Choroid plexus epithelial cell (primary cell): ENCODE data around the gene MAN2A2.
"Not testable (repeated sequence)": the region's sequence is repeated elsewhere in the genome, so short reads cannot be mapped to it uniquely, and the experiment has no call there.

Experiments used
- DNase-seq: peaks from one replicate; pipeline ENCODE4 v3.0.0-alpha.2; 2010; ENCODE audit warnings: low read depth
- H3K4me3 ChIP-seq: 2 replicates; pipeline ENCODE4 v1.5.1; 2011; ENCODE audit warnings: low read depth, mild to moderate bottlenecking, control low read depth, low read length, moderate library complexity
- CTCF ChIP-seq: conservative IDR thresholded peaks from 2 replicates; pipeline ENCODE4 v1.5.1; 2011; ENCODE audit warnings: low read depth, mild to moderate bottlenecking, control low read depth, inconsistent platforms, low read length, moderate library complexity

The MAN2A2 gene

GRCh38 chr15:90917569-90917968 is 14.5 kb downstream of the MAN2A2 start:
- DNase-seq, result no peak
- no peak for TF ChIP-seq CTCF
- no peak overlapping the region for H3K4me3 ChIP-seq

GRCh38 chr15:90918034-90918788 is 15.1 kb downstream of the MAN2A2 start:
- no peak overlapping the region for H3K4me3 ChIP-seq
- TF ChIP-seq CTCF, result no peak
- no peak for DNase-seq

- no peak for DNase-seq
- TF ChIP-seq CTCF, result no peak
Measured at GRCh38 chr15:90918835-90919234, 15.7 kb downstream of the MAN2A2 start.

GRCh38 chr15:90921887-90922286 is 18.8 kb downstream of the MAN2A2 start:
- TF ChIP-seq CTCF, result no peak
- no peak for DNase-seq
- H3K4me3 ChIP-seq, result no peak overlapping the region

More at GRCh38 chr15:90918835-90919234, 15.7 kb downstream of the MAN2A2 start:
- H3K4me3 ChIP-seq, result no peak overlapping the region

- not testable (repeated sequence) for DNase-seq, H3K4me3 ChIP-seq
Measured at GRCh38 chr15:90922712-90923322, 19.7 kb downstream of the MAN2A2 start.

GRCh38 chr15:90924375-90924774 is 21.3 kb downstream of the MAN2A2 start:
- no peak overlapping the region for H3K4me3 ChIP-seq
- DNase-seq, result no peak
- no peak for TF ChIP-seq CTCF

- not testable (repeated sequence) for DNase-seq, H3K4me3 ChIP-seq
Measured at GRCh38 chr15:90926766-90927165, 23.7 kb downstream of the MAN2A2 start.

GRCh38 chr15:90928106-90928505 is 25.0 kb downstream of the MAN2A2 start:
- not testable (repeated sequence) for H3K4me3 ChIP-seq, DNase-seq
